RWPE2 (cell line): ENCODE data around the gene PDE4B.

Experiments
- ATAC-seq: fragments of 200-7000 bp; cut with Tn5 transposase; 3 replicates; pipeline ENCODE4 v1.9.1; 2021; ENCODE audit warnings: low read depth
- DNase-seq: peaks from one replicate; pipeline ENCODE4 v3.0.0-alpha.2; 2020; ENCODE audit warnings: low spot score
- H3K27ac ChIP-seq: fragments of 450-650 bp; 2 replicates; pipeline ENCODE4 v1.5.1; 2017; ENCODE audit warnings: mild to moderate bottlenecking; ENCODE audit not compliant: poor library complexity, severe bottlenecking
- H3K27me3 ChIP-seq: fragments of 250-450 bp; sonication (Bioruptor Pico); 2 replicates; pipeline ENCODE4 v1.5.1; 2021; ENCODE audit warnings: mild to moderate bottlenecking, moderate library complexity; ENCODE audit not compliant: insufficient read depth, poor library complexity, severe bottlenecking
- H3K36me3 ChIP-seq: fragments of 250-450 bp; sonication (Bioruptor Pico); 2 replicates; pipeline ENCODE4 v1.5.1; 2020; ENCODE audit warnings: low read depth, mild to moderate bottlenecking, moderate library complexity
- H3K4me1 ChIP-seq: fragments of 250-450 bp; sonication (Bioruptor Pico); 2 replicates; pipeline ENCODE4 v1.5.1; 2021; ENCODE audit warnings: mild to moderate bottlenecking, moderate library complexity; ENCODE audit not compliant: insufficient read depth, poor library complexity, severe bottlenecking
- H3K4me3 ChIP-seq: fragments of 250-450 bp; sonication (Bioruptor Pico); 2 replicates; pipeline ENCODE4 v1.5.1; 2021; ENCODE audit warnings: mild to moderate bottlenecking, moderate library complexity; ENCODE audit not compliant: severe bottlenecking
- H3K9me3 ChIP-seq: fragments of 250-450 bp; sonication (Bioruptor Pico); 2 replicates; pipeline ENCODE4 v1.5.1; 2021; ENCODE audit warnings: mild to moderate bottlenecking, moderate library complexity; ENCODE audit not compliant: severe bottlenecking
- CTCF ChIP-seq: fragments of 450-650 bp; IDR thresholded peaks from one replicate; pipeline ENCODE4 v1.5.1; 2017; ENCODE audit warnings: mild to moderate bottlenecking, moderate library complexity; ENCODE audit not compliant: poor library complexity, severe bottlenecking

The PDE4B gene

GRCh38 chr1:65985393-65986066 lies 192.8 kb downstream of the PDE4B start:
- peaks cover 3% of the 10 kb centered on the region for H3K27me3 ChIP-seq
- no peak for TF ChIP-seq CTCF
- no peak overlapping the region for H3K27ac ChIP-seq
- H3K4me3 ChIP-seq = no peak overlapping the region
- ATAC-seq = no peak
- no peaks in the 10 kb centered on the region for H3K4me1 ChIP-seq
- peaks cover 3% of the 10 kb centered on the region for H3K9me3 ChIP-seq
- no peaks in the 10 kb centered on the region for H3K36me3 ChIP-seq
- DNase-seq = no peak

- H3K9me3 ChIP-seq = peaks cover 3% of the 10 kb centered on the region
- H3K27ac ChIP-seq = no peak overlapping the region
- TF ChIP-seq CTCF = no peak
- ATAC-seq = no peak
- DNase-seq = no peak
- no peaks in the 10 kb centered on the region for H3K4me1 ChIP-seq
- no peaks in the 10 kb centered on the region for H3K36me3 ChIP-seq
- peaks cover 3% of the 10 kb centered on the region for H3K27me3 ChIP-seq
- no peak overlapping the region for H3K4me3 ChIP-seq
These were observed 193.5 kb downstream of the PDE4B start for GRCh38 chr1:65986146-65986545.

GRCh38 chr1:65990161-65990560 lies 197.5 kb downstream of the PDE4B start:
- Histone ChIP-seq H3K27me3 (peaks cover 6% of the 10 kb centered on the region), H3K4me1 (no peaks in the 10 kb centered on the region), H3K27ac (no peak overlapping the region), H3K4me3 (no peak overlapping the region), H3K36me3 (no peaks in the 10 kb centered on the region), H3K9me3 (peaks cover 3% of the 10 kb centered on the region)
- no peak for TF ChIP-seq CTCF
- ATAC-seq (no peak), DNase-seq (no peak)

- DNase-seq (no peak), ATAC-seq (no peak)
- H3K36me3 ChIP-seq = no peaks in the 10 kb centered on the region
- H3K4me3 ChIP-seq = no peak overlapping the region
- peaks cover 3% of the 10 kb centered on the region for H3K9me3 ChIP-seq
- no peaks in the 10 kb centered on the region for H3K4me1 ChIP-seq
- TF ChIP-seq CTCF = no peak
- H3K27ac ChIP-seq = no peak overlapping the region
- H3K27me3 ChIP-seq = peaks cover 6% of the 10 kb centered on the region
These were observed 199.0 kb downstream of the PDE4B start for GRCh38 chr1:65991694-65992093.

GRCh38 chr1:65992165-65992821 lies 199.6 kb downstream of the PDE4B start:
- no peak for TF ChIP-seq CTCF
- Histone ChIP-seq H3K9me3 (peaks cover 3% of the 10 kb centered on the region), H3K27me3 (peaks cover 7% of the 10 kb centered on the region), H3K36me3 (no peaks in the 10 kb centered on the region), H3K4me1 (no peaks in the 10 kb centered on the region), H3K4me3 (no peak overlapping the region), H3K27ac (no peak overlapping the region)
- ATAC-seq (no peak), DNase-seq (no peak)
